ENCODE results near the gene RASSF1. TPM values are rescaled to one million over a fixed set of nuclear protein-coding genes. Genes with fewer than 3 reads are reported as not detected.

The RASSF1 gene
- total RNA-seq, 4 donors from 2014 or later: 33.9 to 63.3 (median 39.7) TPM

- Histone ChIP-seq H3K27me3 (no peaks in the 10 kb centered on the region), H3K9me3 (no peaks in the 10 kb centered on the region), H3K27ac (no peak overlapping the region), H3K4me3 (peak overlapping the region; percentile 51), H3K36me3 (peaks cover 14% of the 10 kb centered on the region), H3K4me1 (peaks cover 57% of the 10 kb centered on the region)
- 69% methylated on average over 6 of the region's 8 CpGs for WGBS
- TF ChIP-seq CTCF (IDR thresholded peaks at IDR 0.05) (no peak), EP300 (IDR thresholded peaks at IDR 0.05) (no peak), POLR2A (IDR thresholded peaks at IDR 0.05) (no peak), POLR2AphosphoS5 (IDR thresholded peaks at IDR 0.05) (no peak)
- DNase-seq (ENCODE audit: low spot score in 2 of 2): no peak
Measured at GRCh38 chr3:50345008-50345407, 4.4 kb upstream of the RASSF1 start.

DNA sequence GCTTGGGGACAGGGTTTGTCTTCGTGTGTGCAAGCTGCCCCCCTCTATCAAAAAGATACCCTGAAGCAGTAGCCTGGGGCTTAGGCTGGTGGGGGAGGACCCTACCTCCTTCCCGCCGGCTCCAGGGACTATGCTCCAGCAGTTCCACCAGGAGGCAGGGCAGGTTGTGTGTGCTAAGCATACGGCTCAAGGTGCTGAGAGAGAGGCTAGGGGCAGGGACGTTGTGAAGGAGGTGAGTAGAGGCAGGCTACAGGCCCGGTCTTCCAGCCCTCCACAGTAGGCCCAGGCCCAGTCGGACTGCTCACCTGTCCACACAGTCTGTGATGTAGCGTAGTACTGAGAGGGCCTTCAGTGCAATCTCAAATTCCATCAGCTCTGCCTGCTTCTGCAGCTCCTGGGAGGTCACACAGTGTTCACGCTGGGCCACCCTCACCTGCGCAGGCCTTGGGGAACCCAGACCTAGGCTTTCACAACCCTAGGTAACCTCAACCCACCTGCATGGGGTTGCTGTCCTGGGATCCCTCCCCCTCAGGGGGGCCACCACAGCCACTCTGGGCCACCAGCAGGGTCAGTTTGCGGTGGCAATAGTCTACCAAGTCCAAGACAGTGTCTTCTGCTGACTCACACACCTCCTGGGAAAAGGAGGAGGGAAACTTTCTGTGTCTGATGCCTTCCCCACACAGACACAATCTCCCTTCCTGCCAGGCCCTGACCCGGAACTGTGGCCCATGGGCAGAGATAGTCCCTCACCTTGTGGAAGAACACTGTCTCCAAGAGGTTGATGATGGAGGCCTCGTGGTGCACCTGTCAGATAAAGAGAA, 2.4 kb upstream of the RASSF1 start:
- Histone ChIP-seq H3K27me3 (no peaks in the 10 kb centered on the region), H3K36me3 (peaks cover 6% of the 10 kb centered on the region), H3K27ac (no peak overlapping the region), H3K9me3 (no peaks in the 10 kb centered on the region), H3K4me1 (peaks cover 66% of the 10 kb centered on the region), H3K4me3 (no peak overlapping the region)
- no peak for TF ChIP-seq POLR2AphosphoS5 (IDR thresholded peaks at IDR 0.05)
- no peak for TF ChIP-seq CTCF (IDR thresholded peaks at IDR 0.05)
- TF ChIP-seq EP300 (IDR thresholded peaks at IDR 0.05): no peak
- TF ChIP-seq POLR2A (IDR thresholded peaks at IDR 0.05): no peak
- 89% methylated on average over 9 of the region's 13 CpGs for WGBS
- DNase-seq (ENCODE audit: low spot score in 2 of 2): no peak

DNA sequence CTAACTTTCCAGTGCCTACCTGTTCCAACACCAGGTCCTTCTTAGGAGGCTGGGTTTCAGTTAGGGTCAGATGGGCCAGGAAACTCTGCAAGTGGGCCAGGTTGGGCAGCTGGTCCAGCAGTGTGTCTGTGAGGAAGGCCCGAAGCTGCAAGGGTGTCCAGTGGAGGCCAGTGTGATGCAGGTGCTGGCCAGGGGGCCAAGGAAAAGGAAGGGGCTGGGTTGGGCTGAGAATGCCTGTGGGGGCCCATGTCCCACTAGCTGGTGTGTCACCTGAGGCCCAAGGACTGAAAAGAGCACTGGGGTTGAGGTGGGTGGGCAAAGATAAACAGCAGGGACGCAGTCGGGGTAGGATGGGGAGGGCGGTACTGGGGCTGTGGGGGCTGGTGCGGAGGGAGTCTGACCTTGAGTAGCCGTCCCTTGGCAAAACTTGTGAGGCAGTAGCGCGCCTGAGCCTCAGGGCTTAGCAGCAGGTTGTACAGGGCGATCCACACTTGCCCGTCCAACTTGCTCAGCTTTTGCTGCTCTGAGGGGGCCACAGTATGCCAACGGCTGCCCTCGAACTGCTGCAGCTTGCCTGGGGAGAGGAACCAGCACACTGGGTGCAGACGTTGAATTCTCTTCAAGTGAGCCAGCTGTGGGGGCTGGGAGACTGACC, 1.5 kb upstream of the RASSF1 start:
- peaks cover 68% of the 10 kb centered on the region for H3K4me1 ChIP-seq
- H3K27me3 ChIP-seq: no peaks in the 10 kb centered on the region
- H3K27ac ChIP-seq: no peak overlapping the region
- TF ChIP-seq POLR2AphosphoS5 (IDR thresholded peaks at IDR 0.05) (no peak), CTCF (IDR thresholded peaks at IDR 0.05) (no peak), EP300 (IDR thresholded peaks at IDR 0.05) (no peak), POLR2A (IDR thresholded peaks at IDR 0.05) (no peak)
- DNase-seq (ENCODE audit: low spot score in 2 of 2): no peak
- no peaks in the 10 kb centered on the region for H3K9me3 ChIP-seq
- WGBS: 79% methylated on average over 10 of the region's 13 CpGs
- no peaks in the 10 kb centered on the region for H3K36me3 ChIP-seq
- H3K4me3 ChIP-seq: peak overlapping the region; percentile 73

DNA sequence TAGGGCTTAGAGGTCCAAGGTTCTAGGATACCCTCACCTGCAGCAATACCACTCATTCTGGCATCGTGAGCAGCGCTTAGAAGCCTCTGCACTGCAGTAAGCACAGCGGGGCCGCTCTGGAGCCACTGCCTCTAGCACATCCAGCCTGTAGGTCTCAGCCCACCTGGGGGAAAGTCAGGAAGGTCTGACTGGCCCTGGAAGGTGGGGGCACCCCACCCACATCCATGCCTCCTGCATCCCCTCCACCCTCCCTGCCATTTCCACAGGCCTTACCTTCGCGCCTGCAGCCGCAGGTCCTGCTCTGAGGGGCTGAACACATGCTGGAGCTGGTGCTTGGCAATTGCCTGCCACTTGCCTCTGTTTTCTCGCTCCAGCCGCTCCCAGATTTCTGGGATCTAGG, 901 bp upstream of the RASSF1 start:
- Histone ChIP-seq H3K9me3 (no peaks in the 10 kb centered on the region), H3K4me1 (peaks cover 68% of the 10 kb centered on the region), H3K4me3 (peak overlapping the region; percentile 73), H3K36me3 (no peaks in the 10 kb centered on the region), H3K27me3 (no peaks in the 10 kb centered on the region), H3K27ac (peak overlapping the region; percentile 94)
- DNase-seq (ENCODE audit: low spot score in 2 of 2): no peak
- TF ChIP-seq POLR2AphosphoS5 (IDR thresholded peaks at IDR 0.05) (no peak), POLR2A (IDR thresholded peaks at IDR 0.05) (no peak), CTCF (IDR thresholded peaks at IDR 0.05) (no peak), EP300 (IDR thresholded peaks at IDR 0.05) (no peak)
- 83% methylated on average over 5 of the region's 9 CpGs for WGBS

- H3K27ac ChIP-seq: peak overlapping the region; percentile 94
- WGBS: 12% methylated on average over 9 of the region's 9 CpGs
- H3K4me1 ChIP-seq: peaks cover 70% of the 10 kb centered on the region
- H3K36me3 ChIP-seq: no peaks in the 10 kb centered on the region
- no peaks in the 10 kb centered on the region for H3K27me3 ChIP-seq
- H3K4me3 ChIP-seq: peak overlapping the region; percentile 73
- H3K9me3 ChIP-seq: no peaks in the 10 kb centered on the region
- DNase-seq (ENCODE audit: low spot score in 2 of 2): no peak
- TF ChIP-seq POLR2A (IDR thresholded peaks at IDR 0.05): no peak
- TF ChIP-seq EP300 (IDR thresholded peaks at IDR 0.05): no peak
- no peak for TF ChIP-seq POLR2AphosphoS5 (IDR thresholded peaks at IDR 0.05)
- TF ChIP-seq CTCF (IDR thresholded peaks at IDR 0.05): no peak
Measured at GRCh38 chr3:50340147-50340447, 539 bp downstream of the RASSF1 start.

Data from suprapubic skin (tissue), 4 donors.